ENCODE data around the gene CPNE1. TPM values are rescaled to one million over a fixed set of nuclear protein-coding genes. Genes with fewer than 3 reads are reported as not detected.

CPNE1 gene
- total RNA-seq, 5 donors from 2014 or later (not counting 1 experiment from before 2014, with no cell fraction given), result 284 to 408 (median 324) TPM

GRCh38 chr20:35635652-35636051 lies 29.0 kb downstream of the CPNE1 start:
- Histone ChIP-seq H3K4me3 (ENCODE audit: control insufficient read depth in 1 of 2, extremely low read depth in 1 of 2, low read length in 1 of 2) (no peak overlapping the region), H3K36me3 (ENCODE audit: control insufficient read depth in 2 of 2, extremely low read depth in 1 of 2, insufficient read depth in 1 of 2, low read length in 1 of 2) (peaks cover 8 to 25% of the 10 kb centered on the region in 2 donors), H3K4me1 (ENCODE audit: control insufficient read depth in 1 of 2, extremely low read depth in 1 of 2, insufficient read depth in 2 of 2, low read length in 2 of 2) (peaks cover 0 to 22% of the 10 kb centered on the region in 2 experiments), H3K9me3 (no peaks in the 10 kb centered on the region), H3K27me3 (replicated peaks in 1 of 2; ENCODE audit: control insufficient read depth in 2 of 2, extremely low read depth in 1 of 2, insufficient read depth in 2 of 2, low read length in 1 of 2) (no peaks in the 10 kb centered on the region), H3K27ac (ENCODE audit: low read length) (no peak overlapping the region)
- WGBS (ENCODE audit: insufficient coverage), result 98% methylated on average over 4 of the region's 4 CpGs
- H3K27ac Mint-ChIP-seq, result peak overlapping the region; percentile 8 to 53
- H3K36me3 Mint-ChIP-seq, result peaks cover 19% of the 10 kb centered on the region
- ChIA-PET CTCF (no interaction called here), POLR2A (no interaction called here)
- no peak for DNase-seq
- H3K27me3 Mint-ChIP-seq, result no peaks in the 10 kb centered on the region
- ATAC-seq (replicated peaks in 1 of 4), result no peak
- H3K4me1 Mint-ChIP-seq, result peaks cover 52 to 65% (median 53%) of the 10 kb centered on the region in 3 donors
- H3K9me3 Mint-ChIP-seq, result no peaks in the 10 kb centered on the region
- no peak overlapping the region for H3K4me3 Mint-ChIP-seq

- Mint-ChIP-seq H3K27me3 (no peaks in the 10 kb centered on the region), H3K4me1 (peaks cover 27 to 45% (median 29%) of the 10 kb centered on the region in 3 donors), H3K4me3 (no peak overlapping the region), H3K9me3 (no peaks in the 10 kb centered on the region), H3K27ac (no peak overlapping the region), H3K36me3 (peaks cover 38% of the 10 kb centered on the region)
- Histone ChIP-seq H3K27ac (ENCODE audit: low read length) (no peak overlapping the region), H3K4me1 (ENCODE audit: control insufficient read depth in 1 of 2, extremely low read depth in 1 of 2, insufficient read depth in 2 of 2, low read length in 2 of 2) (peaks cover 0 to 16% of the 10 kb centered on the region in 2 experiments), H3K4me3 (ENCODE audit: control insufficient read depth in 1 of 2, extremely low read depth in 1 of 2, low read length in 1 of 2) (no peak overlapping the region), H3K27me3 (replicated peaks in 1 of 2; ENCODE audit: control insufficient read depth in 2 of 2, extremely low read depth in 1 of 2, insufficient read depth in 2 of 2, low read length in 1 of 2) (no peaks in the 10 kb centered on the region), H3K9me3 (no peaks in the 10 kb centered on the region), H3K36me3 (ENCODE audit: control insufficient read depth in 2 of 2, extremely low read depth in 1 of 2, insufficient read depth in 1 of 2, low read length in 1 of 2) (peaks cover 17 to 52% of the 10 kb centered on the region in 2 donors)
- WGBS (ENCODE audit: insufficient coverage), result 99% methylated on average over 11 of the region's 13 CpGs
- CTCF ChIA-PET, result interaction anchor here in 1 of 2 donors (0.6 kb wide), 1 partner anchor 28 kb away, joined by 3 read pairs; no protein-coding TSS in a partner anchor
- no peak for DNase-seq
- no peak for ATAC-seq (replicated peaks in 1 of 4)
- POLR2A ChIA-PET, result interaction anchor here (0.5 to 1.0 kb wide), 2 partner anchors 14 to 321 kb away, joined by 4 read pairs; no protein-coding TSS in a partner anchor
Observed at GRCh38 chr20:35632539-35633115, 32.1 kb downstream of the CPNE1 start.

- no CpG with 5 or more reads among the region's 4 CpGs for WGBS (ENCODE audit: insufficient coverage)
Observed at GRCh38 chr20:35630636-35631035, 34.1 kb downstream of the CPNE1 start.

GRCh38 chr20:35629427-35630145 lies 35.1 kb downstream of the CPNE1 start:
- POLR2A ChIA-PET, result interaction anchor here in 1 of 2 donors (1.1 kb wide), 1 partner anchor 10 kb away, joined by 3 read pairs; no protein-coding TSS in a partner anchor
- H3K27me3 Mint-ChIP-seq, result no peaks in the 10 kb centered on the region
- no peaks in the 10 kb centered on the region for H3K9me3 Mint-ChIP-seq
- no peak overlapping the region for H3K4me3 Mint-ChIP-seq
- H3K27ac Mint-ChIP-seq, result no peak overlapping the region
- peaks cover 59% of the 10 kb centered on the region for H3K36me3 Mint-ChIP-seq
- H3K27ac ChIP-seq (ENCODE audit: low read length), result no peak overlapping the region
- ATAC-seq (replicated peaks in 1 of 4), result no peak
- DNase-seq, result no peak
- CTCF ChIA-PET, result interaction anchor here (0.6 to 1.1 kb wide), 2 partner anchors 22 to 55 kb away, joined by 3 read pairs; no protein-coding TSS in a partner anchor
- H3K4me3 ChIP-seq (ENCODE audit: control insufficient read depth in 1 of 2, extremely low read depth in 1 of 2, low read length in 1 of 2), result no peak overlapping the region
- peaks cover 21 to 75% of the 10 kb centered on the region in 2 donors for H3K36me3 ChIP-seq (ENCODE audit: control insufficient read depth in 2 of 2, extremely low read depth in 1 of 2, insufficient read depth in 1 of 2, low read length in 1 of 2)
- H3K27me3 ChIP-seq (replicated peaks in 1 of 2; ENCODE audit: control insufficient read depth in 2 of 2, extremely low read depth in 1 of 2, insufficient read depth in 2 of 2, low read length in 1 of 2), result no peaks in the 10 kb centered on the region
- H3K4me1 Mint-ChIP-seq, result peaks cover 2 to 17% (median 5%) of the 10 kb centered on the region in 3 donors
- 90% methylated on average over 9 of the region's 12 CpGs for WGBS (ENCODE audit: insufficient coverage)
- no peaks in the 10 kb centered on the region for H3K9me3 ChIP-seq
- peaks cover 0 to 3% of the 10 kb centered on the region in 2 experiments for H3K4me1 ChIP-seq (ENCODE audit: control insufficient read depth in 1 of 2, extremely low read depth in 1 of 2, insufficient read depth in 2 of 2, low read length in 2 of 2)

More at GRCh38 chr20:35630636-35631035, 34.1 kb downstream of the CPNE1 start:
- H3K27ac ChIP-seq (ENCODE audit: low read length), result no peak overlapping the region
- ChIA-PET POLR2A (interaction anchor here in 1 of 2 donors (1.1 kb wide), 1 partner anchor 11 kb away, joined by 3 read pairs; no protein-coding TSS in a partner anchor), CTCF (interaction anchor here in 1 of 2 donors (0.5 to 0.7 kb wide), 2 partner anchors 189 to 366 kb away, joined by 3 read pairs; no protein-coding TSS in a partner anchor)
- Mint-ChIP-seq H3K36me3 (peaks cover 56% of the 10 kb centered on the region), H3K27ac (no peak overlapping the region), H3K9me3 (no peaks in the 10 kb centered on the region), H3K4me3 (no peak overlapping the region), H3K27me3 (no peaks in the 10 kb centered on the region), H3K4me1 (peaks cover 10 to 27% (median 13%) of the 10 kb centered on the region in 3 donors)
- no peak for ATAC-seq (replicated peaks in 1 of 4)
- no peaks in the 10 kb centered on the region for H3K9me3 ChIP-seq
- H3K27me3 ChIP-seq (replicated peaks in 1 of 2; ENCODE audit: control insufficient read depth in 2 of 2, extremely low read depth in 1 of 2, insufficient read depth in 2 of 2, low read length in 1 of 2), result no peaks in the 10 kb centered on the region
- H3K36me3 ChIP-seq (ENCODE audit: control insufficient read depth in 2 of 2, extremely low read depth in 1 of 2, insufficient read depth in 1 of 2, low read length in 1 of 2), result peaks cover 17 to 69% of the 10 kb centered on the region in 2 donors
- H3K4me1 ChIP-seq (ENCODE audit: control insufficient read depth in 1 of 2, extremely low read depth in 1 of 2, insufficient read depth in 2 of 2, low read length in 2 of 2), result peaks cover 0 to 7% of the 10 kb centered on the region in 2 experiments
- DNase-seq, result no peak
- no peak overlapping the region for H3K4me3 ChIP-seq (ENCODE audit: control insufficient read depth in 1 of 2, extremely low read depth in 1 of 2, low read length in 1 of 2)

GRCh38 chr20:35627121-35627520 lies 37.6 kb downstream of the CPNE1 start:
- Mint-ChIP-seq H3K36me3 (peaks cover 51% of the 10 kb centered on the region), H3K4me1 (peaks cover 0 to 2% (median 0%) of the 10 kb centered on the region in 3 donors), H3K9me3 (no peaks in the 10 kb centered on the region), H3K27me3 (no peaks in the 10 kb centered on the region), H3K4me3 (no peak overlapping the region), H3K27ac (no peak overlapping the region)
- ATAC-seq (replicated peaks in 1 of 4) (no peak), DNase-seq (no peak)
- CTCF ChIA-PET, result no interaction called here
- 93% methylated on average over 3 of the region's 8 CpGs for WGBS (ENCODE audit: insufficient coverage)
- Histone ChIP-seq H3K4me1 (ENCODE audit: control insufficient read depth in 1 of 2, extremely low read depth in 1 of 2, insufficient read depth in 2 of 2, low read length in 2 of 2) (no peaks in the 10 kb centered on the region), H3K4me3 (ENCODE audit: control insufficient read depth in 1 of 2, extremely low read depth in 1 of 2, low read length in 1 of 2) (no peak overlapping the region), H3K27me3 (replicated peaks in 1 of 2; ENCODE audit: control insufficient read depth in 2 of 2, extremely low read depth in 1 of 2, insufficient read depth in 2 of 2, low read length in 1 of 2) (no peaks in the 10 kb centered on the region), H3K27ac (ENCODE audit: low read length) (no peak overlapping the region), H3K36me3 (ENCODE audit: control insufficient read depth in 2 of 2, extremely low read depth in 1 of 2, insufficient read depth in 1 of 2, low read length in 1 of 2) (peaks cover 21 to 65% of the 10 kb centered on the region in 2 donors), H3K9me3 (no peaks in the 10 kb centered on the region)
- POLR2A ChIA-PET, result interaction anchor here in 1 of 2 donors (0.7 kb wide), 1 partner anchor 127 kb away, joined by 3 read pairs; no protein-coding TSS in a partner anchor

GRCh38 chr20:35626386-35627001 lies 38.2 kb downstream of the CPNE1 start:
- 93% methylated on average over 12 of the region's 13 CpGs for WGBS (ENCODE audit: insufficient coverage)
- H3K9me3 Mint-ChIP-seq, result no peaks in the 10 kb centered on the region
- no peak overlapping the region for H3K4me3 ChIP-seq (ENCODE audit: control insufficient read depth in 1 of 2, extremely low read depth in 1 of 2, low read length in 1 of 2)
- H3K27ac ChIP-seq (ENCODE audit: low read length), result no peak overlapping the region
- no peaks in the 10 kb centered on the region for H3K27me3 Mint-ChIP-seq
- H3K9me3 ChIP-seq, result no peaks in the 10 kb centered on the region
- H3K4me1 Mint-ChIP-seq, result no peaks in the 10 kb centered on the region
- peak overlapping the region in 1 of 2 donors; percentile 57 for H3K27ac Mint-ChIP-seq
- H3K4me1 ChIP-seq (ENCODE audit: control insufficient read depth in 1 of 2, extremely low read depth in 1 of 2, insufficient read depth in 2 of 2, low read length in 2 of 2), result no peaks in the 10 kb centered on the region
- H3K36me3 Mint-ChIP-seq, result peaks cover 45% of the 10 kb centered on the region
- CTCF ChIA-PET, result no interaction called here
- DNase-seq, result no peak
- H3K27me3 ChIP-seq (replicated peaks in 1 of 2; ENCODE audit: control insufficient read depth in 2 of 2, extremely low read depth in 1 of 2, insufficient read depth in 2 of 2, low read length in 1 of 2), result no peaks in the 10 kb centered on the region
- no peak for ATAC-seq (replicated peaks in 1 of 4)
- H3K36me3 ChIP-seq (ENCODE audit: control insufficient read depth in 2 of 2, extremely low read depth in 1 of 2, insufficient read depth in 1 of 2, low read length in 1 of 2), result peaks cover 21 to 58% of the 10 kb centered on the region in 2 donors
- no peak overlapping the region for H3K4me3 Mint-ChIP-seq
- POLR2A ChIA-PET, result no interaction called here

Measured in T-cell (primary cell).